SK-N-SH treated with all-trans-retinoic acid at 6 μM for 48 hours (cell line): Measurements from ENCODE around the gene BTBD16.

ENCODE experiments used
- ATAC-seq: fragments of 200-7000 bp; cut with Tn5 transposase; 3 replicates; pipeline ENCODE4 v1.9.1; 2020; ENCODE audit warnings: mild to moderate bottlenecking, moderate library complexity
- ARNTL ChIP-seq: fragments of 450-650 bp; formaldehyde crosslinking; IDR thresholded peaks from 2 replicates; pipeline ENCODE4 v1.5.0; 2020; ENCODE audit warnings: low read depth, mild to moderate bottlenecking, moderate library complexity, borderline replicate concordance
- BACH2 ChIP-seq: fragments of 250-450 bp; sonication (Bioruptor Pico); IDR thresholded peaks from 2 replicates; pipeline ENCODE4 v1.9.0; 2021; ENCODE audit warnings: mild to moderate bottlenecking, borderline replicate concordance
- CSRNP3 ChIP-seq: fragments of 250-450 bp; sonication (Bioruptor Pico); IDR thresholded peaks from 2 replicates; pipeline ENCODE4 v1.5.1; 2021; ENCODE audit warnings: mild to moderate bottlenecking, moderate library complexity
- ESRRG ChIP-seq: fragments of 250-450 bp; sonication (Bioruptor Pico); IDR thresholded peaks from 2 replicates; pipeline ENCODE4 v1.6.1; 2021; ENCODE audit warnings: mild to moderate bottlenecking
- GLIS3 ChIP-seq: fragments of 250-450 bp; sonication (Bioruptor Pico); IDR thresholded peaks from 2 replicates; pipeline ENCODE4 v1.5.0; 2020; ENCODE audit warnings: mild to moderate bottlenecking, moderate library complexity
- ISL1 ChIP-seq: fragments of 250-450 bp; sonication (Bioruptor Pico); IDR thresholded peaks from 2 replicates; pipeline ENCODE4 v2.1.2; 2022; ENCODE audit warnings: mild to moderate bottlenecking, moderate library complexity
- OSR1 ChIP-seq: fragments of 250-450 bp; sonication (Bioruptor Pico); IDR thresholded peaks from 2 replicates; pipeline ENCODE4 v1.8.0; 2022; ENCODE audit warnings: moderate library complexity, mild to moderate bottlenecking, inconsistent platforms
- PATZ1 ChIP-seq: fragments of 250-450 bp; sonication (Bioruptor Pico); IDR thresholded peaks from 2 replicates; pipeline ENCODE4 v1.8.0; 2020; ENCODE audit warnings: mild to moderate bottlenecking, moderate library complexity, borderline replicate concordance
- POU6F1 ChIP-seq: fragments of 250-450 bp; sonication (Bioruptor Pico); IDR thresholded peaks from 2 replicates; pipeline ENCODE4 v1.8.0; 2021; ENCODE audit warnings: low read depth, mild to moderate bottlenecking, moderate library complexity, borderline replicate concordance
- PPARA ChIP-seq: fragments of 250-450 bp; sonication (Bioruptor Pico); IDR thresholded peaks from 2 replicates; pipeline ENCODE4 v1.5.0; 2020; ENCODE audit warnings: mild to moderate bottlenecking, borderline replicate concordance
- RARB ChIP-seq: fragments of 250-450 bp; sonication (Bioruptor Pico); IDR thresholded peaks from 2 replicates; pipeline ENCODE4 v1.8.0; 2021; ENCODE audit warnings: mild to moderate bottlenecking, moderate library complexity
- SNAI2 ChIP-seq: fragments of 250-450 bp; sonication (Bioruptor Pico); IDR thresholded peaks from 2 replicates; pipeline ENCODE4 v1.5.0; 2020; ENCODE audit warnings: mild to moderate bottlenecking, moderate library complexity
- TCF4 ChIP-seq: fragments of 250-450 bp; sonication (Bioruptor Pico); IDR thresholded peaks from 2 replicates; pipeline ENCODE4 v1.8.0; 2021; ENCODE audit warnings: mild to moderate bottlenecking, moderate library complexity, borderline replicate concordance
- TOX ChIP-seq: fragments of 250-450 bp; sonication (Bioruptor Pico); IDR thresholded peaks from 2 replicates; pipeline ENCODE4 v1.8.0; 2021; ENCODE audit warnings: mild to moderate bottlenecking, moderate library complexity, borderline replicate concordance
- TSHZ2 ChIP-seq: fragments of 250-450 bp; sonication (Bioruptor Pico); IDR thresholded peaks from 2 replicates; pipeline ENCODE4 v1.5.0; 2020; ENCODE audit warnings: mild to moderate bottlenecking, moderate library complexity
- ZC3H10 ChIP-seq: fragments of 250-450 bp; sonication (Bioruptor Pico); IDR thresholded peaks from 2 replicates; pipeline ENCODE4 v1.5.1; 2021; ENCODE audit warnings: mild to moderate bottlenecking, moderate library complexity
- ZFP3 ChIP-seq: fragments of 250-450 bp; sonication (Bioruptor Pico); IDR thresholded peaks from 2 replicates; pipeline ENCODE4 v1.5.0; 2020; ENCODE audit warnings: mild to moderate bottlenecking, moderate library complexity
- ZFP30 ChIP-seq: fragments of 450-650 bp; formaldehyde crosslinking; IDR thresholded peaks from 2 replicates; pipeline ENCODE4 v1.5.0; 2022; ENCODE audit warnings: mild to moderate bottlenecking, moderate library complexity
- ZNF70 ChIP-seq: fragments of 450-650 bp; formaldehyde crosslinking; IDR thresholded peaks from 2 replicates; pipeline ENCODE4 v1.5.0; 2020; ENCODE audit warnings: mild to moderate bottlenecking, moderate library complexity
- ZNF8 ChIP-seq: fragments of 450-650 bp; formaldehyde crosslinking; IDR thresholded peaks from 2 replicates; pipeline ENCODE4 v1.5.0; 2020; ENCODE audit warnings: mild to moderate bottlenecking, moderate library complexity

Gene BTBD16

GRCh38 chr10:122375679-122376160, 104.6 kb downstream of the BTBD16 start:
- TF ChIP-seq TCF4 (no peak), POU6F1 (CRISPR knock-in tag) (no peak), GLIS3 (CRISPR knock-in tag) (no peak), SNAI2 (CRISPR knock-in tag) (no peak), ISL1 (no peak), ZFP3 (CRISPR knock-in tag) (no peak), ESRRG (CRISPR knock-in tag) (no peak), ZNF70 (CRISPR knock-in tag) (no peak), ARNTL (CRISPR knock-in tag) (no peak), TSHZ2 (CRISPR knock-in tag) (no peak), OSR1 (CRISPR knock-in tag) (no peak), ZNF8 (no peak), RARB (CRISPR knock-in tag) (no peak), PPARA (CRISPR knock-in tag) (no peak), BACH2 (no peak), CSRNP3 (CRISPR knock-in tag) (no peak), ZFP30 (CRISPR knock-in tag) (no peak)

GRCh38 chr10:122376364-122376961, 105.4 kb downstream of the BTBD16 start:
- TF ChIP-seq TOX (CRISPR knock-in tag) (no peak), PATZ1 (CRISPR knock-in tag) (no peak), ZFP3 (CRISPR knock-in tag) (no peak), RARB (CRISPR knock-in tag) (no peak)
- TF ChIP-seq, all 23 proteins: peak for 0
- ATAC-seq = no peak

More at GRCh38 chr10:122375679-122376160, 104.6 kb downstream of the BTBD16 start:
- no peak for ATAC-seq

- ATAC-seq = no peak
- TF ChIP-seq BACH2 (no peak), GLIS3 (CRISPR knock-in tag) (no peak), ZC3H10 (CRISPR knock-in tag) (no peak), ZNF70 (CRISPR knock-in tag) (no peak), TSHZ2 (CRISPR knock-in tag) (no peak), ZNF8 (no peak), ISL1 (no peak)
- TF ChIP-seq, all 23 proteins: peak for 0
These were observed 107.9 kb downstream of the BTBD16 start for GRCh38 chr10:122379041-122379440.
